Bronchial epithelial cell (primary cell): Measurements from ENCODE around the gene MED9. TPM values are rescaled to one million over a fixed set of nuclear protein-coding genes. Genes with fewer than 3 reads are reported as not detected.

Experiments
- DNase-seq: peaks from one replicate; pipeline ENCODE4 v3.0.0-alpha.2; 2010; ENCODE audit warnings: low read depth
- FAIRE-seq: peaks from 2 replicates; lab custom pipeline; 2011; peaks lifted over from hg19 to GRCh38; lab: Jason Lieb, UNC
- H3K27me3 ChIP-seq: 2 replicates; pipeline ENCODE4 v1.5.1; 2011; ENCODE audit warnings: low read length; ENCODE audit not compliant: control insufficient read depth, insufficient read depth
- H3K36me3 ChIP-seq: 2 replicates; pipeline ENCODE4 v1.5.1; 2011; ENCODE audit warnings: low read length; ENCODE audit not compliant: control insufficient read depth, insufficient read depth
- H3K4me3 ChIP-seq: 2 replicates; pipeline ENCODE4 v1.5.1; 2011; ENCODE audit warnings: mild to moderate bottlenecking, low read depth, low read length, control low read depth
- total RNA-seq: library from RNA; depleted of rRNA; stranded (reverse); fragments of >200 nt; gene quantifications from 2 replicates; pipeline ENCODE4 v1.2.1, GENCODE V29; 2014
- TF ChIP-seq, protein P1 (sequence below): IDR thresholded peaks from 2 replicates; pipeline ENCODE4 v1.5.1; 2011; ENCODE audit warnings: mild to moderate bottlenecking, moderate library complexity, low read length, control low read depth, inconsistent platforms; ENCODE audit not compliant: insufficient read depth, severe bottlenecking

The MED9 gene
- total RNA-seq, 1 donor from 2014 or later = 8.4 TPM

DNA sequence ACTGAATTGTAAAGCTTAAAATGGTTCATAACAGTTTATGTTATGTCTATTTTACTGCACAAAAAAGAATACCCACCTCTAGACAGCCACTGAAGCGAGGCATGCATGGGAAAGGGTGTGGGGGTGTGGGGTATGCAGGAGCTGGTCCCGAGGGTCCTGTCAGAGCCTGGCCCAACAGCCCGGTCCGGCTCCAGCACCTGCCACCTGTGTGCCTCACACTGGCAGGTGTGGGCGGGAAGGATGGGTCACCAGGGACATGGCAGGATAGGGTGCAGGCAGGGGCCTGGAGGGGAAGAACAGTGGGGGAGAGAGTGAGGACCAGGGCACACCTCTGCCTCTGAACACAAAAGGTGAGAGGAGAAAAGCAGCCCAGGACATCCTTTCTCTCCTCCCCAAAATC is 42.2 kb downstream of the MED9 start:
- Histone ChIP-seq H3K27me3 (peaks cover 4% of the 10 kb centered on the region), H3K4me3 (no peak overlapping the region), H3K36me3 (no peaks in the 10 kb centered on the region)
- FAIRE-seq (no peak), DNase-seq (no peak)
- TF ChIP-seq, protein P1, sequence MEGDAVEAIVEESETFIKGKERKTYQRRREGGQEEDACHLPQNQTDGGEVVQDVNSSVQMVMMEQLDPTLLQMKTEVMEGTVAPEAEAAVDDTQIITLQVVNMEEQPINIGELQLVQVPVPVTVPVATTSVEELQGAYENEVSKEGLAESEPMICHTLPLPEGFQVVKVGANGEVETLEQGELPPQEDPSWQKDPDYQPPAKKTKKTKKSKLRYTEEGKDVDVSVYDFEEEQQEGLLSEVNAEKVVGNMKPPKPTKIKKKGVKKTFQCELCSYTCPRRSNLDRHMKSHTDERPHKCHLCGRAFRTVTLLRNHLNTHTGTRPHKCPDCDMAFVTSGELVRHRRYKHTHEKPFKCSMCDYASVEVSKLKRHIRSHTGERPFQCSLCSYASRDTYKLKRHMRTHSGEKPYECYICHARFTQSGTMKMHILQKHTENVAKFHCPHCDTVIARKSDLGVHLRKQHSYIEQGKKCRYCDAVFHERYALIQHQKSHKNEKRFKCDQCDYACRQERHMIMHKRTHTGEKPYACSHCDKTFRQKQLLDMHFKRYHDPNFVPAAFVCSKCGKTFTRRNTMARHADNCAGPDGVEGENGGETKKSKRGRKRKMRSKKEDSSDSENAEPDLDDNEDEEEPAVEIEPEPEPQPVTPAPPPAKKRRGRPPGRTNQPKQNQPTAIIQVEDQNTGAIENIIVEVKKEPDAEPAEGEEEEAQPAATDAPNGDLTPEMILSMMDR = no peak

DNA sequence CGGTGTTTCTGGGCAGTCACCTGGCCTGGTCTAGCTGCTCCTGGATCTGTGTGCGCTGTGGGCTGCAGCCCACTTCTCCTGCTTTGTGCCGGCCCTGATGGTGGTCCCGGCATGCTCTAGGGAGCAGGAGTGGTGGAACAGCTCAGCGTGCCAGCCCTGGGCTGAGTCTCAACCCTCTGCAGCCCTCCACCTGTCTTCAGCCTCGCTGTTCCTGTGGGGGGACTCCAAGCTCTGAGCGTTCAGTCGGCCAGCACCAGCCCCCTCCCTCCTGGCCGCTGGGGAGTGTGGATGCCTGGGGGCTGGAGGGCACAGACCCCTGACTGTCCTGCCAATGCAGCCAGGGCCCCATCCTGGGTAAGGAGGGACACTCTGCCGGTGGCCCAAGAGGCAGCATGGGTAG is 43.1 kb downstream of the MED9 start:
- no peak for DNase-seq
- no peak for FAIRE-seq
- H3K36me3 ChIP-seq = no peaks in the 10 kb centered on the region
- TF ChIP-seq, protein P1 = no peak
- H3K27me3 ChIP-seq = peaks cover 4% of the 10 kb centered on the region
- no peak overlapping the region for H3K4me3 ChIP-seq

DNA sequence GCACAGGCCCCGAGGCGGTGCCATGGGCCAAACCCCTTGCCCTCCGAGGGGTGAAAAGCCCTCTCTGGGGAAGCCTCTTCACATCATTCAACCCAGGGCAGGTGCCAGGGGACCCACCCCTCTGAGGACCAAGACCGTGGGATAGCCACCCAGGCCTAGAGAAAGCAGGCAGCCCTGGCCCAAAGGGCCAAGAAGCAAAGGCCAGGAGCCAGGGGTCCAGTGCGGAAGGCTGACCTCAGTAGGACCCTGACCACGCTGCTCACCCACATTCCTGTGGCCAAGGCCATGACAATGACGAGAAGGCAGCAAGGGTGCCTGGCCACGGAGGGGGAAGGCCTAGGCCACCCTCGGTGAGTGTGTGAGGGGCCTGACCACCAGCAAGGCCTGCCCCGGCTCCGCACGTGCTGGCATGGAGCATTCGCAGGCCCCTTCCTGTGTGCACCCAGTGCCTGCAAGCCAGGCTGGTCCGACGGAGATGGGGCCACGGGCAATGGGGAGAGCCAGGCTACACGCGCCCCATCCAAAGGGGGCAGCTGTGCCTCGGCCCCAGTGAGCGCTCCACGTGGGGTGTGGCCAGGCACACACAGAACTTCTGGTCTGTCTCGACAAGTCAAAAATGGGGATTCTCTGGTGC is 43.9 kb downstream of the MED9 start:
- no peak overlapping the region for H3K4me3 ChIP-seq
- TF ChIP-seq, protein P1 = no peak
- no peaks in the 10 kb centered on the region for H3K36me3 ChIP-seq
- FAIRE-seq (no peak), DNase-seq (no peak)
- peaks cover 4% of the 10 kb centered on the region for H3K27me3 ChIP-seq

DNA sequence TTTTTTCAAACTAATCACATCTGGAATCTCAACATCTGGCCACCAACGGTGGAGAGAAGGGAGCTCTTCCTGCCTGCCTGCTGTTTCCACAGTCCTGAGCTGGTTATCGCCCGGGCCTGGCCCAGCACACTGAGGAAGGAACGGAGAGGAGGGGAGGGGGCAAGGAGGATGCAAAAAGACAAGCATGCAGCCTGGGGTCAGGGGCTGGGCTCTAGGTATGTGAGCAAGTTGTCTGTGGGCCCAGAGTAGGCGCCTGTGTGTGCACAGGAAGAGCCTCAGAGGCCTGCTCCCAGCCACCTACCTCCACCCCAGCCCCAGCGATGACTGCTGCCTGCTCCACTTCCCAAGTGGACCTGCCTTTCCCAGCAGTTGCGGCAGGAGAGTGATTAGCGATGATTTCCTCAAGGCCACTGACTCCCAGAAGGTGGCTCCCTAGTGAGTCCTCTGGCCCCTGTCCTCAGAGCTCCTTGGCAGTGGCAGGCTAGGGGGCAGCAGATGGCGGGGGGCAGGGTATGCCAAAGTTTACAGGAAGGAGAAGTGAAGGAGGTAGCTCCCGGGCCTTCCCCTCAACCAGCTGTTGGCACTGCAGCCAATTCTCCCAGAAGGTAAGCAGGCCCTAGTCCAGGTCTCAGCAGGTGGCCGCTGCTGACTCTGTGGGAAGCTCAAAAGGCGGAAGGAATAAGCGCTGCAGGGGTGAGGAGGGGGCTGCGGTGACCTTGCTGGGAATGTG is 46.4 kb downstream of the MED9 start:
- H3K27me3 ChIP-seq = peaks cover 8% of the 10 kb centered on the region
- TF ChIP-seq, protein P1 = no peak
- DNase-seq = no peak
- no peak overlapping the region for H3K4me3 ChIP-seq
- FAIRE-seq = no peak
- no peaks in the 10 kb centered on the region for H3K36me3 ChIP-seq

DNA sequence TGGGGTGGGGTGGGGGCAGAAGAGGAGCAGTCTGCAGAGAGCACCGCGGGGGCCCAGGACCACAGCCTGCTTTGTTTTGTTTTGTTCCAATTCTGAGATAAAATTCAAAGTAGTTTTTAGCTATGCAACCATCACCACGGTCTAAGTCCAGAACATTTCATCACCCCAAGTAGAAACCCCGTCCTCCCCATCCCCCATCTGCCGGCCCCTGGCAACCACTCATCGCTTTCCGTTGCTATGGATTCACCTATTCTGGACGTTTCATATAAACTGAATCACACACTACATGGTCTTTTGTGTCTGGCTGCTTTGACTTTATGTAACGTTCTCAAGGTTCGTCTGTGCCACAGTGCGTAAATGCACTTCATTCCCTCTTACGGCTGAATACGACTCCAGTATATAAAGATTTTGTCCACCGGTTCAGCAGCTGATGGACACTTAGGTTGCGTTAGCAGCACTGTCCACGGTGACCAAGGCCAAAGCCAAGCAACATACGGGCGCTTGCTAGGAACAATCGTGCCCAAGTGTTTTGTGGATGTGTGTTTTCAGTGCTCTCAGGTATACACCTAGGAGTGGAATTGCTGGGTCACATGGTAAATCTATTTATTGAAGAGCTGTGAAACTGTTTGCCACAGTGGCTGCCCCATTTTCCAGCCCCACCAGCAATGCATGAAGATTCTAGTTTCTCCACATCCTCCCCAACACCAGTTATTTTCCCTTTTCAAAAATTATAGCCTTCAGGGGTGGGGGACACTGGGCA is 47.1 kb downstream of the MED9 start:
- H3K4me3 ChIP-seq = no peak overlapping the region
- H3K36me3 ChIP-seq = no peaks in the 10 kb centered on the region
- H3K27me3 ChIP-seq = peaks cover 7% of the 10 kb centered on the region
- no peak for FAIRE-seq
- TF ChIP-seq, protein P1 = no peak
- no peak for DNase-seq
